ENCODE measurements around the gene MICU1.

Gene MICU1

DNA sequence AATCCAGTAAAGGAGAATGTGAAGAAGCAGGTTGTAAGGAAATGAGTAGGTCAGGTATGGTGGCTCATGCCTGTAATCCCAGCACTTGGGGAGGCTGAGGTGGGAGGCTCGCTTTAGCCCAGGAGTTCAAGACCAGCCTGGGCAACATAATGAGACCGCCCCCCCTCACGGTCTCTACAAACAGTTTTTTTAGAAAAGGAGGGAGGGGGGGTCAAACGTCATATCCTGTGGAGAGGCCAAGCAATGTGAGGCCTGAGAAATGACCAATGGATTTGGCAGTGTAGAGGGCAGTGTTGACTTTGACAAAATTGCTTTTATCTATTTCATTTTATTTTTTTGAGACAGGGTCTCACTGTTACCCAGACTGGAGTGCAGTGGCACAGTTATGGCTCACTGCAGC, 268.9 kb downstream of the MICU1 start:
- H3K4me2 ChIP-seq = no peak overlapping the region
- H3K4me3 ChIP-seq = no peak overlapping the region
- H3K9me3 ChIP-seq (replicated peaks in 1 of 11) = no peaks in the 10 kb centered on the region
- no peak overlapping the region for H3K9ac ChIP-seq
- H3K27ac ChIP-seq = no peak overlapping the region
- peaks cover 6 to 17% (median 14%) of the 10 kb centered on the region in 11 experiments; a peak in 20 of 22 replicates for H3K36me3 ChIP-seq
- H3K4me1 ChIP-seq = peaks cover 14 to 26% (median 22%) of the 10 kb centered on the region in 10 experiments
- TF ChIP-seq Cebpa-rat (IDR thresholded peaks at IDR 0.05) = no peak
- H3K27me3 ChIP-seq = no peaks in the 10 kb centered on the region
- peaks cover 14 to 24% (median 22%) of the 10 kb centered on the region in 11 experiments; a peak in 20 of 22 replicates for H4K20me1 ChIP-seq

DNA sequence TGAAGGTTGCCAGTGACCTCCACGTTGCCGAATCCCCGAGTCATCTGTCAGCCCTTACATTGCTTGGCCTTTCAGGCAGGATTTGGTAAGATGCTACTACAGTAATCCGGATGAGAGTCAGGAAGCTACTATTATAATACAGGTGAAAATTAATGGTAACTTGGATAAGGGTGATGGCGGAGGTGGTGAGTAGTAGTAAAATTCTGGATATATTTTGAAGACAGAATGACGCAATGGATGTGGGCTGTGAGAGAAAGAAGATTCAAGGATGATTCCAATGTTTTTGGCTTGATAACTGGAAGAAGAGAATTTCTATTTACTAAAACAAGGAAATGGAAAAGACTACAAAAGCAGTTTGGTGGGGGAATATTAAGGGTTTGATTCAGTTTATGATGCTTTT, 269.8 kb downstream of the MICU1 start:
- no peak overlapping the region for H3K9ac ChIP-seq
- H3K4me2 ChIP-seq = no peak overlapping the region
- H3K27ac ChIP-seq = no peak overlapping the region
- no peaks in the 10 kb centered on the region for H3K27me3 ChIP-seq
- H3K9me3 ChIP-seq (replicated peaks in 1 of 11) = no peaks in the 10 kb centered on the region
- no peak overlapping the region for H3K4me3 ChIP-seq
- peaks cover 14 to 26% (median 22%) of the 10 kb centered on the region in 11 experiments for H3K36me3 ChIP-seq
- H3K4me1 ChIP-seq = peaks cover 18 to 35% (median 30%) of the 10 kb centered on the region in 10 experiments
- no peak for TF ChIP-seq Cebpa-rat (IDR thresholded peaks at IDR 0.05)
- peaks cover 23 to 33% (median 31%) of the 10 kb centered on the region in 11 experiments; a peak in 20 of 22 replicates for H4K20me1 ChIP-seq

DNA sequence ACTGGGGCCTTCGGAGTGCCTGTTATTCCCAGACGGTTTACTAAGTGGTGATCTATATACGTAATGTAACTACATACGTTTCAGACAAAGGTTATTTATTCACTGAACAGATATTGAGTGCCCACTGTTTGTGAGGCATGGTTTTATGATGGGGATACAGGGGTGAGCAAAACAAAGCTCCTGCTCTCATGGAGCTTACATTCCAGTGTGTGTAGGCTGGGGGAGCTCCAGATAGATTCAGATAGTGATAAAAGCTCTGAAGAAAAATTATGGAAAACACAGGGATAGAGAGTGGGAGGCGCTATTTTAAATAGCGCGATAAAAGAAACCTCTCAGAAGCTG, 270.7 kb downstream of the MICU1 start:
- peak overlapping the region; percentile 94 to 99 (median 96); a peak in 21 of 22 replicates for H3K27ac ChIP-seq
- H3K9ac ChIP-seq = peak overlapping the region; percentile 89 to 99 (median 94); a peak in 21 of 22 replicates
- no peak for TF ChIP-seq Cebpa-rat (IDR thresholded peaks at IDR 0.05)
- peak overlapping the region; percentile 57 to 97 (median 77) for H3K4me2 ChIP-seq
- H3K4me1 ChIP-seq = peaks cover 18 to 39% (median 34%) of the 10 kb centered on the region in 10 experiments
- H3K4me3 ChIP-seq = peak overlapping the region; percentile 82 to 97 (median 93)
- H3K27me3 ChIP-seq = no peaks in the 10 kb centered on the region
- H3K36me3 ChIP-seq = peaks cover 20 to 35% (median 32%) of the 10 kb centered on the region in 11 experiments
- peaks cover 32 to 42% (median 40%) of the 10 kb centered on the region in 11 experiments; a peak in 20 of 22 replicates for H4K20me1 ChIP-seq
- no peaks in the 10 kb centered on the region for H3K9me3 ChIP-seq (replicated peaks in 1 of 11)

DNA sequence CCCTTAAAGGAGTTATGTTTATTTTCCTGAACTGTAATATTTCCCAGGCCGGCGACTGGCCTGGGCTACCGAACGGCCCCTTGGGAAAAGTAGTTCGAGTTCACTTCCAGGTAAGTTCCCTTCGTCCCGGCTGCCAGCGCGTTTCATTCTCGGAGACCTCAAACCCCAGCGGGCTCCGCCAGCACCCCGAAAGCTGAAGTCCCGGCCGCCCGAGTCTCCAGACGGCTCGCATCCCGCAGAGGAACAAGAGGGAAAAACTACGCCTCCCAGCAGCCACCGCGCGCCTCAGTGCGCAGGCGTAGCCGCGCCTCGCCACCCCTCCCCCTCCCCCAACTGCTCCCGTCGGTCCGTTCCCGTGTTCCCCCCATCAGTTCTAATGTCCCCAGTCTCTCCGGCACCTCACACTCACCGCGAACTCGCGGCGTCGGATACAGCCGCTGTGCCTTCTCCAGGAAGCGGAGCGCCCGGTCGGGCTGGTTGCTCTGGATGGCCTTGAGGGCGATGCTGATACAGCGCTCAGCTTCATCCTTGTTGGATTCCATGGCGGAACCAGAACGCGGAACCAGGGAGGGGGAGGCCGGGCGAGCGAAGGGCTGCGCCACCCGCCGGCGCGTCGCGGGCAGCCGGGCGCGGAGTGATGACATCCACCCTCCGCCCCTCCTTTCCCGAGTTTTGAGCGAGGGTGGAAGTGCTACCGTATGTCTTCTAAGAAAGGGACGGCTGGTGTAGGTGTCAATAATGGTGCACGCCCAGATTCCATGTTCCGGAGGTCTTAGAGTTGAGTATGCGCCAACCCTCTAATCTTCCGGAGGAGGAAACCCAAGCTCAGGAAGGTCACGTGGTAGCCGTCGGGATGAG, 271.3 kb downstream of the MICU1 start, which contains the start of gene DNAJB12:
TSS of gene DNAJB12 (minus strand) at position 564 of the 858 bp plus-strand sequence. CDS start at position 542, 22 bp downstream.
- Histone ChIP-seq H3K9me3 (replicated peaks in 1 of 11) (no peaks in the 10 kb centered on the region), H3K27me3 (no peaks in the 10 kb centered on the region), H3K4me2 (peak within 1 kb of the TSS; percentile 89 to 100 (median 97)), H4K20me1 (peaks cover 38 to 48% (median 46%) of the 10 kb centered on the region in 11 experiments; a peak in 20 of 22 replicates), H3K4me1 (peaks cover 18 to 45% (median 36%) of the 10 kb centered on the region in 10 experiments), H3K36me3 (peaks cover 26 to 41% (median 38%) of the 10 kb centered on the region in 11 experiments), H3K9ac (peak within 1 kb of the TSS; percentile 89 to 99 (median 94)), H3K27ac (peak within 1 kb of the TSS; percentile 94 to 99 (median 96)), H3K4me3 (peak within 1 kb of the TSS; percentile 82 to 97 (median 93))
- no peak; a peak in 1 of 22 replicates for TF ChIP-seq Cebpa-rat (IDR thresholded peaks at IDR 0.05)

DNA sequence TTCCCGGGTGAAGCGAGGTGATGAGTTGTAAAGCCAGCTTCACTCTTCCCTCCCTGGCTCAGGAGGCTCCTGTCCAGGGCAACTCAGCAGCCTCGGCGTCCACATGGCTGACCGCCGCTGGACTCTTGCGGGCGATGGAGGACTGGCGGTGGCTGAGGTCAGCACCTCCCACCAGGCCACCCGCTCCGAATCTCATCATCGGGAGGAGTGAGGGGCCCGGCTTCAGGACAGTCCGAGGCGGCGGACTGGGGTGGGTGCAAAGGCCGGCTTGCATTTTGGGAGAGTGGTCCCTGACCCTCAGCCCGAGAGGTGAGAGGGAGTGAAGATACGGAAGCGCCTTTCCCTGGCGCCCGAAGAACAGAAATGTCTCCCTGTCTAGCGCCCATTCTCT, 271.9 kb downstream of the MICU1 start:
- Histone ChIP-seq H3K27ac (peak overlapping the region; percentile 94 to 99 (median 96)), H3K9me3 (replicated peaks in 1 of 11) (no peaks in the 10 kb centered on the region), H4K20me1 (peaks cover 44 to 54% (median 52%) of the 10 kb centered on the region in 11 experiments; a peak in 20 of 22 replicates), H3K27me3 (no peaks in the 10 kb centered on the region), H3K4me3 (peak overlapping the region; percentile 82 to 97 (median 93)), H3K4me1 (peaks cover 18 to 49% (median 38%) of the 10 kb centered on the region in 10 experiments), H3K36me3 (peaks cover 33 to 48% (median 44%) of the 10 kb centered on the region in 11 experiments), H3K4me2 (peak overlapping the region; percentile 89 to 100 (median 97)), H3K9ac (peak overlapping the region; percentile 89 to 99 (median 94))
- no peak for TF ChIP-seq Cebpa-rat (IDR thresholded peaks at IDR 0.05)

DNA sequence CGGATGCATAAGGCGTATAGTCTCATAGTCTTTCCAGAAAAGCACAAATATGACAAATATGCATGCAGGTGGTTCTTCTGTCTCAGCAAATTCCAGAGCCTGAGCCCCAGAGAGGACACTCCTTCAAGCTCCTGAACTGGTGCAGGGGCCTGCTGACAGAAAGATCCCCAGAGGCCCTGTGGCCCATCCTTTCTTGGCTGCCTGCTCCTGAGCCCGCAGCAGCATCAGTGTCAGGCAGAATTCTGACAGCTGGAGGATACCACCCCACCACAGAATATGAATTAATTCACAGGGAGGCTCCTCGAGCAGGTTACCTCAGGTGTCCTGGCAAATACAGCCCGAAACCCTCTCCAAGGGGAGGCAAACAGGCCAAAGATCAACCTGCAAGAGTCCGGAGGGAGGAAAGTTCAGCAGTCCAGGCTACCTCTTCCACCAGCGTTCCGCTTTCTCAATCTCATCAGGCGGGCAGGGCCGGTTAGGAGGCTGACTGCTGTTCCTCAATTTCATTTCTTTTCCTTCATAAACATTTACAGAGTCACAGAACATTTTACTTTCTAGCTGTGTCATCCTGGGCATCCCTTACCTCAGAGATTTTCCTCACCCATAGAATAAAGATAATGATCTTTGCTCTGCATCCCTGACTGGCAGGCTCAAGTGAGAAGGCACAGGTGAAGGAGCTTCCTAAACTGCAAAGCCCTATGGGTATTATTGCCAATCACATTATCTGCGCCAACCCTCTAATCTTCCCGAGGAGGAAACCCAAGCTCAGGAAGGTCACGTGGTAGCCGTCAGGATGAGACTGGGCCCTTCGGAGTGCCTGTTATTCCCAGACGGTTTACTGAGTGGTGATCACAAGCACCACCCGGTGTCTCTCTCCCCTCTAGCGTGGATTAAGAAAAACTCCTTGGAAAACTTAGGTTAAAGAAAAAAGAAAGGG, 272.6 kb downstream of the MICU1 start:
- TF ChIP-seq Cebpa-rat (IDR thresholded peaks at IDR 0.05) = no peak
- no peaks in the 10 kb centered on the region for H3K9me3 ChIP-seq (replicated peaks in 1 of 11)
- H4K20me1 ChIP-seq = peaks cover 51 to 61% (median 59%) of the 10 kb centered on the region in 11 experiments; a peak in 21 of 22 replicates
- H3K36me3 ChIP-seq = peaks cover 39 to 54% (median 51%) of the 10 kb centered on the region in 11 experiments
- peak overlapping the region; percentile 89 to 99 (median 94) for H3K9ac ChIP-seq
- peak overlapping the region; percentile 89 to 100 (median 97) for H3K4me2 ChIP-seq
- peak overlapping the region; percentile 82 to 97 (median 93) for H3K4me3 ChIP-seq
- peaks cover 18 to 49% (median 38%) of the 10 kb centered on the region in 10 experiments for H3K4me1 ChIP-seq
- no peaks in the 10 kb centered on the region for H3K27me3 ChIP-seq
- H3K27ac ChIP-seq = peak overlapping the region; percentile 94 to 99 (median 96)

DNA sequence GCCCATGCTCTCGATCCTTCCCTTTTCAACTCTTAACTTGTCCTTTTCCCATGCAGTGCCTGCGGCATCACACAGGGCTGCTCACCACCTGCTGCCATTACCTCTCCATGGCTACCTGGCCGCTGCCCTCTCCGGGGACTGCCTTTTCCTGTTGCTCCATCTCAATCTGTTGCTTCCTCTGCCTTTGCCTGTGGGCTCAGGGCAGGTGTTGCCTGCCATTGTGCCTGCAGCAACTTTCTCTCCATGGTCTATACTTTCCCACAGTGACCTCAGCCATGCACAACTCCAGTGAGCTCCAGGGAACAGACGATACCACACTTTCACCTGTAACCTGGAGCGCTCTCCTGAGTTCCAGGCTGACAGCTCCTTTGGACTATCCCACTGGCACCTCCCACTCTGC, 274.4 kb downstream of the MICU1 start:
- H3K27me3 ChIP-seq = no peaks in the 10 kb centered on the region
- TF ChIP-seq Cebpa-rat (IDR thresholded peaks at IDR 0.05) = no peak
- H3K4me2 ChIP-seq = peak overlapping the region in 5 of 11 experiments; percentile 8 to 20 (median 17); a peak in 6 of 22 replicates
- H3K9ac ChIP-seq = no peak overlapping the region
- no peak overlapping the region for H3K27ac ChIP-seq
- no peak overlapping the region for H3K4me3 ChIP-seq
- peaks cover 46 to 72% (median 64%) of the 10 kb centered on the region in 11 experiments for H3K36me3 ChIP-seq
- peaks cover 21 to 49% (median 39%) of the 10 kb centered on the region in 10 experiments for H3K4me1 ChIP-seq
- H4K20me1 ChIP-seq = peaks cover 59 to 79% (median 75%) of the 10 kb centered on the region in 11 experiments; a peak in 21 of 22 replicates
- H3K9me3 ChIP-seq (replicated peaks in 1 of 11) = no peaks in the 10 kb centered on the region

DNA sequence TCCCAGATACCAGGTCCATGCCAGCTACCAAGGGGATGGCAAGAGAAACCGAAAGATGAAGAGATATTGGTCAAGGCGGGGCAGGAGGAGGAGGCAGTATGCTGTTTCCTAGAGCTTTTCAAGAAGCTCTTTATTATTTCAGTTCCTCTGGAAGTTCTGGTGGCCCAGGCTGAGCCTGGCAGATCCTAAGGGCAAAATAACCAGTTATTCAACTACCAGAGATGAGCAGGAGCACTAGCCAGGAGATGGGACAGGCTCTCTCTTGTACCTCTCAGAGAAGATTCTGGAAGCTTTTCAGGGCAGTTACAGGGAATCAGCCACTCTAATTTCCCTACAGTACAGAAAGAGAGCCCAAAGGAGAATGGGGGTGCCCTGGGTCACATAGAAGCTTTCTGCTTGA, 276.4 kb downstream of the MICU1 start:
- Histone ChIP-seq H3K27me3 (no peaks in the 10 kb centered on the region), H3K4me1 (peaks cover 41 to 62% (median 52%) of the 10 kb centered on the region in 10 experiments), H3K4me3 (no peak overlapping the region), H3K27ac (no peak overlapping the region; a peak in 1 of 22 replicates), H3K4me2 (0 out of 22 replicates have a peak overlapping the region, but pooled peaks of 1 of the 11 experiments have one; percentile 22), H4K20me1 (peaks cover 69 to 99% (median 91%) of the 10 kb centered on the region in 11 experiments), H3K36me3 (peaks cover 46 to 83% (median 65%) of the 10 kb centered on the region in 11 experiments), H3K9me3 (replicated peaks in 1 of 11) (no peaks in the 10 kb centered on the region), H3K9ac (peak overlapping the region in 4 of 11 experiments; percentile 6 to 29 (median 14); a peak in 2 of 22 replicates)
- no peak for TF ChIP-seq Cebpa-rat (IDR thresholded peaks at IDR 0.05)
